ENCODE measurements around the gene ATP10D. TPM values are rescaled to one million over a fixed set of nuclear protein-coding genes. Genes with fewer than 3 reads are reported as not detected.
"Not testable (repeated sequence)": the region's sequence is repeated elsewhere in the genome, so short reads cannot be mapped to it uniquely, and the experiment has no call there.

The ATP10D gene
- total and polyA plus RNA-seq, 7 donors = 1.1 to 6.1 (median 2.1) TPM

DNA sequence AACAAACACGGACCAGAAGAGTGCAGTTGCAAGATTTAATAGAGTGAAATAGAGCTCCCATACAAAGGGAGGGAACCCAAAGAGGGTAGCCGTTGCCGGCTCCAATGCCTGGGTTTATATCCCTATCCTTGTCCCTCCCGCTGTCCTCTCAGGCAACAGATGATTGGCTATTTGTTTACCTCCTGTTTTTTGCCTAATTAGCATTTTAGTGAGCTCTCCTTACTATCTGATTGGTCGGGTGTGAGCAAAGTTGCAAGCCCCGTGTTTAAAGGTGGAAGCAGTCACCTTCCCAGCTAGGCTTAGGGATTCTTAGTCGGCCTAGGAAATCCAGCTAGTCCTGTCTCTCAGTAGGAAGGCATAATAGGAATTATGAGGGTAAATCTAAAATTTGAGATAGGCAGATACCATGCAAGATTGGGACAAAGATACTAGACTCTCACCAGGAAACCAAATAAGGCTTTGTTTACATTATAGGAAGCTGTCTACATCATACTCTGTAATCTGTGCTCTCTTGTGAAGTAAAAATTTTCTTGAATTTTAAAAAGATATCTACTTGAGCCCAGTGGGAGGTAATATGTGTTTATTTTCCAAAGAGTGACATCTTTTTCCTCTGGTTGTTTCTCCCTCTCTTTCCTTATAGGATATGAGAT, 65.9 kb downstream of the ATP10D start:
- H3K36me3 ChIP-seq (ENCODE audit: insufficient read depth in 1 of 2, low read depth in 1 of 2) = peaks cover 7 to 18% of the 10 kb centered on the region in 2 donors
- H3K27me3 ChIP-seq (ENCODE audit: insufficient read depth in 3 of 3, low read length in 2 of 3) = no peaks in the 10 kb centered on the region
- no peak for ATAC-seq
- H3K4me3 ChIP-seq = no peak overlapping the region
- no peak overlapping the region for H3K27ac ChIP-seq
- DNase-seq = no peak
- intact Hi-C loops (cut with DNase I) = no loop called here
- no peaks in the 10 kb centered on the region for H3K9me3 ChIP-seq
- 92 to 93% (median 92%) methylated on average over 7 of the region's 7 CpGs for WGBS, 3 donors
- H3K4me1 ChIP-seq = no peaks in the 10 kb centered on the region
- TF ChIP-seq, protein P1, sequence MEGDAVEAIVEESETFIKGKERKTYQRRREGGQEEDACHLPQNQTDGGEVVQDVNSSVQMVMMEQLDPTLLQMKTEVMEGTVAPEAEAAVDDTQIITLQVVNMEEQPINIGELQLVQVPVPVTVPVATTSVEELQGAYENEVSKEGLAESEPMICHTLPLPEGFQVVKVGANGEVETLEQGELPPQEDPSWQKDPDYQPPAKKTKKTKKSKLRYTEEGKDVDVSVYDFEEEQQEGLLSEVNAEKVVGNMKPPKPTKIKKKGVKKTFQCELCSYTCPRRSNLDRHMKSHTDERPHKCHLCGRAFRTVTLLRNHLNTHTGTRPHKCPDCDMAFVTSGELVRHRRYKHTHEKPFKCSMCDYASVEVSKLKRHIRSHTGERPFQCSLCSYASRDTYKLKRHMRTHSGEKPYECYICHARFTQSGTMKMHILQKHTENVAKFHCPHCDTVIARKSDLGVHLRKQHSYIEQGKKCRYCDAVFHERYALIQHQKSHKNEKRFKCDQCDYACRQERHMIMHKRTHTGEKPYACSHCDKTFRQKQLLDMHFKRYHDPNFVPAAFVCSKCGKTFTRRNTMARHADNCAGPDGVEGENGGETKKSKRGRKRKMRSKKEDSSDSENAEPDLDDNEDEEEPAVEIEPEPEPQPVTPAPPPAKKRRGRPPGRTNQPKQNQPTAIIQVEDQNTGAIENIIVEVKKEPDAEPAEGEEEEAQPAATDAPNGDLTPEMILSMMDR (IDR thresholded peaks at IDR 0.05) = no peak

DNA sequence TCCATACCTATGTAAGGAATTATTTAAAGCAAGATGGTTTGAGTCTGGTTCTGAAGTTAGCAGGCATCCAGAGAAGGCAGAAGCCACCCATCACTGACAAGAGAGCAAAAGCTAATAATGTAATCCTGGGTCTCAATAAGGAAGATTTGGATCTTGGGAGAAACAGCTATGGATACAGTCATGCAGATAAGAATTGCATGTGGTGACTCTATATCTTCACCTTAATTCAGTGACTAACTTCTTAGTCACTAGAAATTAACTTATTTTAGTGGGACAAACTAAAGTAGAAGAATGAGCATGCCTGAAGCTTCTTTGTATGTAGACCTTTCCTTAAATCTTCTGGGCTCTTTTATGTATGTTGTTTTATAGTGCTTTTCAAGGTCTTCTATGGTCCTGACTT, 66.6 kb downstream of the ATP10D start:
- ATAC-seq (no peak), DNase-seq (no peak)
- H3K27me3 ChIP-seq (ENCODE audit: insufficient read depth in 3 of 3, low read length in 2 of 3) = no peaks in the 10 kb centered on the region

DNA sequence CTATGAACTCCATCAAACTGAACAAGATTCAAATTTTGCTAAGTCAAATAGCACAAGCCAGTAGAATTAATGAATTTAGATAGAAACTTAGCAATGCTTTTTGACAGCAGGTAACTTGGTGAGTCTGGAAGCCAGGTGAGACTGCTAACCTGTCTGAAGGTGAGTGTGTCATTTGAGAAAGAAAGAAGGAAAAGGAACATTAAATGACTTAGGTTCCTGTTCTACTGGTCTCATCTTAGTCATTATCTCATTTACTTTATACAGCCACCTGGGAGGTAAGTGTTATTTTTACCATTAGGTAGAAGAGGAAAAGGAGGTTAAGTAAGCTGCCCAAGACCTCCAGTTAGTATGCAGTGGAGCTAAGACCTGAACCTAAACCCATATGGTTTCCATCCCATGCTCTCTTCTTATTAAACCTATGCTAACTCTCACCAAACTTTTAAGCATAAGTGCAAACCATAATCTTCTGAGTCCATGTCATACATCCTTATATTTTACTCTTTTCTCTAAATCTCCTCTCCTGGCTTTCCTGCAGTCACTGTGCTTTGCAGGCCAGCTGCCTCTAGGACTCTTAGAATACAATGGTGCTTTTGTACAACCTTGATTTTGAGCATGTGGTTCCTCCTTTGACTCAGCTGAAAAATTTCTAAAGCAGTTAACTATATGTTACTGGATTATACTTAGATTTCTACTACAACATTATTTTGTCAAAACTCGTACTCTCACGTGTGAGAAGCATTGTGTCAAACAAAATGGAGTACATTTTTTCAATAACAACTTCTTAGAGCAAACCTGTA, 68.5 kb downstream of the ATP10D start:
- DNase-seq (no peak), ATAC-seq (no peak)
- TF ChIP-seq, protein P1 (IDR thresholded peaks at IDR 0.05) = no peak
- H3K4me3 ChIP-seq = no peak overlapping the region
- no peak overlapping the region for H3K27ac ChIP-seq
- no peaks in the 10 kb centered on the region for H3K4me1 ChIP-seq
- 70 to 77% (median 71%) methylated on average over 2 of the region's 2 CpGs for whole genome bisulfite sequencing, 3 donors
- H3K36me3 ChIP-seq (ENCODE audit: insufficient read depth in 1 of 2, low read depth in 1 of 2) = peaks cover 0 to 10% of the 10 kb centered on the region in 2 donors
- no peaks in the 10 kb centered on the region for H3K9me3 ChIP-seq
- H3K27me3 ChIP-seq (ENCODE audit: insufficient read depth in 3 of 3, low read length in 2 of 3) = no peaks in the 10 kb centered on the region
- intact Hi-C loops (cut with DNase I) = no loop called here

More for the DNA sequence above, 66.6 kb downstream of the ATP10D start:
- intact Hi-C loops (cut with DNase I) = no loop called here
- H3K4me1 ChIP-seq = no peaks in the 10 kb centered on the region
- H3K36me3 ChIP-seq (ENCODE audit: insufficient read depth in 1 of 2, low read depth in 1 of 2) = peaks cover 3 to 18% of the 10 kb centered on the region in 2 donors
- TF ChIP-seq, protein P1 (IDR thresholded peaks at IDR 0.05) = no peak
- H3K9me3 ChIP-seq = no peaks in the 10 kb centered on the region
- H3K4me3 ChIP-seq = no peak overlapping the region
- no peak overlapping the region for H3K27ac ChIP-seq

DNA sequence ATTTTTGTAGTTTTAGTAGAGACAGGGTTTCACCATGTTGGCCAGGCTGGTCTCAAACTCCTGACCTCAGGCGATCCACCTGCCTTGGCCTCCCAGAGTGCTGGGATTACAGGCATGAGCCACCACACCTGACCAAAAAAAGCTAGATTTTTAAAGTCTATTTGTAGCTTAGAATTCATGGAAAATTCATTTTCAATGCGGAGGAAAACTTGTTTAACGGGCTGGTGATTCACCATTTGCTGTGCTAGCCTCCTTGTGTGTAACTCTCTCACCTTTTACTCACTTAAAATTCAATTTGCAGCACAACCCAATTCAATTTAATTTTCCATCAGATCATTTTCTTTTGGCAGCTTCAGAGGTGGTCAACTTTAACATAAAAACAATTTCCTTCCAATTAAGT, 70.8 kb downstream of the ATP10D start:
- not testable (repeated sequence) for H3K36me3 ChIP-seq (ENCODE audit: insufficient read depth in 1 of 2, low read depth in 1 of 2); ATAC-seq

DNA sequence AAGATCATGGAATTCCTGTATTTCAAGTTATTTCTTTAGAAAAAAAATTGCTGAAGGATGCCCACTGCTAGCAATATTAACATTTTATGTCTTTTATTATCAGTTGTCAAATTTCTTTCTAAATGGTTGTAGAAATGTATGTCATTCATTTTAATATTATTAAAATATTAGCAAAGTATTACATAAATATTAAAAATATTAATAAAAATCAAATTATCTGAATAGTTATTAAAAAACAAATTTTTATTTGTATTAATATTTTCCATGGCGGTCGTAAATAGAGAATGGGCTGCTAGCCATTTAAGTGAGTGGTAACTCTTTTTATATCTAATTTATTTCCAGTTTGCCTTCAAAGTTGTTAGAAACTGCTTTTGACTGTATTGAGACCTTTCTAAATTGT, 72.2 kb downstream of the ATP10D start:
- Histone ChIP-seq H3K4me3 (no peak overlapping the region), H3K27me3 (ENCODE audit: insufficient read depth in 3 of 3, low read length in 2 of 3) (no peaks in the 10 kb centered on the region), H3K4me1 (no peaks in the 10 kb centered on the region), H3K27ac (no peak overlapping the region), H3K36me3 (ENCODE audit: insufficient read depth in 1 of 2, low read depth in 1 of 2) (no peaks in the 10 kb centered on the region), H3K9me3 (no peaks in the 10 kb centered on the region)
- DNase-seq (no peak), ATAC-seq (no peak)
- 99 to 100% (median 99%) methylated on average over 2 of the region's 2 CpGs for WGBS, 3 donors
- intact Hi-C loops (cut with DNase I) = no loop called here
- TF ChIP-seq, protein P1 (IDR thresholded peaks at IDR 0.05) = no peak

More for the DNA sequence above, 70.8 kb downstream of the ATP10D start:
- DNase-seq; H3K9me3 ChIP-seq; H3K27me3 ChIP-seq (ENCODE audit: insufficient read depth in 3 of 3, low read length in 2 of 3); H3K4me3 ChIP-seq; H3K4me1 ChIP-seq; intact Hi-C loops (cut with DNase I); H3K27ac ChIP-seq: not testable (repeated sequence)
- 71 to 89% (median 83%) methylated on average over 3 of the region's 3 CpGs for WGBS, 3 donors

All from psoas muscle (tissue), 8 donors.